Activated T-helper 9 cell treated with anti-CD3 and anti-CD28 coated beads, Interleukin-2, amount 50 U/mL, for 16 hours (primary cell): ENCODE measurements around the gene PPP1R12B.
"Not testable (repeated sequence)": the region's sequence is repeated elsewhere in the genome, so short reads cannot be mapped to it uniquely, and the experiment has no call there.

Experiments used
- DNase-seq: peaks from one replicate; pipeline ENCODE4 v3.0.0-alpha.2; 2020; ENCODE audit warnings: low read depth

The PPP1R12B gene

GRCh38 chr1:202561726-202562443 is 213.4 kb downstream of the PPP1R12B start:
- no peak for DNase-seq

GRCh38 chr1:202562444-202563060 is 214.1 kb downstream of the PPP1R12B start:
- no peak for DNase-seq

DNA sequence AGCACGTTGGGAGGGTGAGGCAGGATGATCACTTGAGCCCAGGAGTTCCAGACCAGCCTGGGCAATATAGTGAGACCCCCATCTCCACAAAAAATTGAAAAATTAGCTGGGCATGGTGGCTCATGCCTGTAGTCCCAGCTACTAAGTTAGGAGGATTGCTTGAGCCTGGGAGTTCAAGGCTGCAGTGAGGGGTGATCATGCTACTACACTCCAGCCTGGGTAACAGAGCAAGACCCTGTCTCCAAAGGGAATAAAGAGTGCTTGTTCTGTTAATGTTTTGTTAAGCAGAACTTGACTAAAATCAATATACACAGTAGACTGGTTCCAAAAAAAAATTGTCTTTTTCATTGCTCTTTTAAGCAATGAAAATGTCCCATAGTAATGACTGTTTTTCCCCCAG is 215.3 kb downstream of the PPP1R12B start:
- DNase-seq, result no peak

DNA sequence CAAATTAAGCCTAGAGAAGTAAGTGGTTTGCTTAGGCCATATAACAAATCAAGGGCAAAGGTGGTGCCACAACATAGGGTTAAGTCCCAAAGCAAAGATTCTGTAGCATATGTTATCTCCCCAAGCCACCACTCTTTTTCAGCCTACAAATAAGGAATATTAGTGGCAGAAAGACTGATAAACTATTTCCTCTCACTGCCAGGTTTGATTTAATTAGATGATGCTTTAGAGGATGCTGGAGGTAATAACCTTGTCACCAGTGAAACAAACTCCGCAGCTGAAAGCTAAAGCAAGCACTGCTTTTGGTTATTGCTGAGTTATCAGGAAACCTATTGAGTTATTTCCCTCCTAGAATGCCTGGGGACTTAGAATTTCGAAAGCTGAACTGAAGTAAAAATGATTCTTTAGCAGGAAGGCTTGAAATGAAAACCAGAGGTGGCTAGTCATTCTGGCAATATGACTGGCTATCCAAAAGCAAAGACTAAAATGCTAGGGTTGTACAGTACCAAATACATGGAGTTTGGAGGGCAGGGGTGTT is 216.5 kb downstream of the PPP1R12B start:
- DNase-seq, result no peak

DNA sequence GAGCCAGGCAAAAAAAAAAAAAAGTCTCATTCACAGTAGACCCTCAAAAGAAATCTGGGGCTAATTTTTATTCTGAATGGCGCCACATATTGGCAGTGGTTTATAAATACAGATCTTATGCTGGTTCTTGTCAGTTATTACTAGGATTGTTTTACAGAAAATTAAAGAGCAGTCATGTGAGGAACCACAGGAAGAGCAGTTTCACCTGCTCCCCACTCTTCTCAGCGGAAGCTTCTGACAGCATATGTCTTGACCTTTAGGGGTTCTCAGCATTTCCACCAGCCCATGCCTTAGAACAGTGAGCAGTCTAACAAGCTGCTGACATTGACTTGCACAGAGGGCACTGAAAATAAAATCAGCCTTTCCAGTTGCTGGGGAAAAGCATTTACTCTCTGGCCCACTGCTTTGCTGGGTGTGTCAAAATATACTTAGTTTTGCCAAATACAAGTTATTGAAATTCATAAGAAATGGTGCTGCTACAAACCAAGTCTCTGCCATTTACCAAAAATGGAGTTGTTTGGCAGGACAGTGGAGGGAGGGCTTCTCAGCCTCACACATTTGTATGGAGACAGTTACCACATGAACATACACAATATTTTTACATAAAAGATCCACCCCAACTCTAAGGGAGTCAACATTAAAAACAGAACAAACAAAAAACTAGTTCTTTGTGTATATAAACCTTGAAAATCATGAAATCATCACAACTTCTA is 217.5 kb downstream of the PPP1R12B start:
- DNase-seq, result no peak

- no peak for DNase-seq
These were observed 219.2 kb downstream of the PPP1R12B start for GRCh38 chr1:202567738-202568137.

- no peak for DNase-seq
These were observed 219.9 kb downstream of the PPP1R12B start for GRCh38 chr1:202568410-202568809.

GRCh38 chr1:202568826-202569225 is 220.3 kb downstream of the PPP1R12B start:
- no peak for DNase-seq

GRCh38 chr1:202569393-202570322 is 221.2 kb downstream of the PPP1R12B start:
- no peak for DNase-seq

DNA sequence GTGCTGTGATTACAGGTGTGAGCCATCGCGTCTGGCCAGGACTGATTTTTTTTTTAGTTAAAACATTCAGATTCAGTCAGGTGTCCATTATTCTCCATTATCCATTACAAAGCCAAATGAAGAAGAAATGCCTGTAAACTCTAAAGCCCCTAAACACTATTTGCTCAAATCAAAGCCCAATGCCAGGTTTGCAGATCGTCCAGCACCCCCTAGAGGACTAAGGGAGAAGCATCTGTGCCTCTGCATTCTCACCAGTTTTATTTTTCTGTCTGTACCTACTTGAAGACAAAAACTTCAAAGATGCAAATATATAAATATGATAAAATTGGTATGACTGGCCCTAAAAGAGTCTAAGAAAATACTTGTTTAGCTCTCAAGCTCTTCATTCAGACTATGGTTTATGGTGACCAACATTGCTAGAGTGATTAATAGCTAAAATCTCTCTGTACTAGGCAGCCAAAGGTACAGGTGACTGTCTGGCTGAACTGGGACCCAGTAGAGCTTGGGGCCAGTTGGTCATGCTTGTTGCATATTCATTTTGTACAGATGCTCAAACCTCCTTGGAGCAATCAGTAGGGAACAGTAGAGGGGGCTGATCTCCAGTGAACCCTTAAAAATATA is 223.3 kb downstream of the PPP1R12B start:
- no peak for DNase-seq

GRCh38 chr1:202572867-202573266 is 224.4 kb downstream of the PPP1R12B start:
- no peak for DNase-seq

GRCh38 chr1:202575918-202576653 is 227.6 kb downstream of the PPP1R12B start:
- DNase-seq, result no peak

DNA sequence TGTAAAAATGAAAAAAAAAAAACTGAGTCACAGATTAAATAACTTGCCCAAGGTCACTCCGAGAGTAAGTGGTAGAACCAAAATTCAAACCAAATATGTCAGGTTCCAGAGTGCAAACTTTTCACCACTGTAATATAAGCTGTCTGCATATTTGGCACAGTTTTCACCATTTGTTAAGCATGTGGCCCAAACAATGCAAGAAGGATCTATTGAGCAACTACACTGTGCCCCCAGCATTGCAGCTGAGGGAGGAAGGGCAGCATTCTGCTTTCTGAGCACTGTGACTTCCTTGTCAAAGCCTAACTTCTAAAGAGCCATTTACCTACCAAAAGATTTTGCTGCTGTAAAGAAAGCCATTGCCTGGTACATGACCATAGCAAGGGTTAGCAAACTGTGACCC is 228.3 kb downstream of the PPP1R12B start:
- no peak for DNase-seq

DNA sequence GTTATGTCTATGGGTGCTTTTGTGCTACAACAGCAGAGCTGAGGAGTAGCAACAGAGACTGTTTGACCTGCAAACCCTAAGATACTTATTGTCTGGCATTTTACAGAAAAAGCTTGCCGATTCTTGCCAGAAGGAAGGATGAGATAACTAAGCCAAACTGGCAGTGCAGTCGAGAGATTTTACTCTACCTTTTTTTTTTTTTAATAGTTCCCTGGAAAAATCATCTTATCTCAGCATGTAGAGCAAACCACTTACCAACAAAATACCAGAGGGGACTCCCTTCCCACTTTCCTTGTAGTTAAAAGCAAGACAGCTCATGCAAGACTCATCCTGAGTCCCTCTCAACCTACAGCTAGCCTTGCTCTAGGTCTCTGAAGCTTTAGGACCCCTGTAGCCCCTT is 228.9 kb downstream of the PPP1R12B start:
- DNase-seq, result no peak

DNA sequence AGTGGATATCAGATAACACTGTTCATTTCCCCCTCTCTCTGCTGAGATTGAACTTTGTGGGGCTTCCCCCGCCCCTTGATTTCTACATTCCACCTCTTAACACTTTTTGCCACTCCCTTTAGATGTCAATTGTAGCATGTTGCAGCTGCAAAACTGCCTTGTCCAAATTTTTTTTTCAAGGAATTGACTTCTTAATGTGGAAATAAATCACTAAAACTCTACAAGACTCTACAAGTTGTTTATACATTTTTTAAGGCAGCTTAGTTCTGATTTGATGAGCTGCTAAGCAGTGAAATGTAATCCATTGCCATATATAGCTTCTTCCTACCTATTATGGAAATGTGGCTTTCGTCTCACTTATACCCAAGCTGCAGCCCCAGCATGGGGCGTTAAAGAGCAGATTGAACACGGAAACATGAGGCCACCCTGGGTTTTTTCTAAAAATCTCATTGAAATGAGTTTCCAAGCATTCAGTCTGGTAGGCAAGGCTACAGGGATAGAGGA is 229.6 kb downstream of the PPP1R12B start:
- no peak for DNase-seq

- no peak for DNase-seq
These were observed 230.1 kb downstream of the PPP1R12B start for GRCh38 chr1:202578565-202578964.

DNA sequence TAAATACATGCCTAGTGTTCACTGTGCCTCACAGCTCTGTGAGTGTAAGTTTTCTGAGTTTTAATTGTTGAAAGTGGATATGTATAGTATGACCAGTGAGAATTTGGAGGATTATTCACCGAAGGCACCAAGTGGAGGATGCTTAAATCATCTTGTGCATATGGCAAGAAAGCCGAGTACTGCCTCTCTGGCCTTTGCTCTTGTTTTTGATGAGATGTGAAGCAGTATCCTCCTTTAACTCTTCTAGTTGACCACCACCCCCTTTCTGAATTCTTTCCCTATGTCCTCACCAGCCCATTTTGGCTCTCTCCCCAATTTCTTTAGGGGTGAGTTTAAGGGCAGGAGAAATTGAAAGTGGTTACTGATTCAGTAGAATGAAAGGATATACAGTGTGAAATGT is 231.3 kb downstream of the PPP1R12B start:
- DNase-seq, result no peak

DNA sequence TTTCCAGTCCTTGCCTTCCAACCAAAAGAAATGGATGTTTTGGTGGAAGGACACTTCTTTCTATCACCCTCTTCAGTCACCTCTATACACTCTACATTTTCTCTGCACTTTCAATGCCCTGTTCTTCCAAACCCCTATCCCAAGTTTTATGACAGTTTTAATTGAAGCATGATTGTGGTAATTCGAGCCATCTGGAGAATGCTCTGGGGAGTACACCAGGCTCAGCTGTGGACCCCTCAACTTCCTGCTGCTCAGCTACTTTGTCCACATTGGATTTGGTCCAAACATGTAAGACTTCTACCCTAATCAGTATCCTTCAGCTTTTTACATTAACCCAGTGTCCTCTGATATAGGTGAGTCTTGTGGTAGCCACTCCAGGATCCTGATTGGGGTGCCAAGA is 232.1 kb downstream of the PPP1R12B start:
- DNase-seq, result no peak

DNA sequence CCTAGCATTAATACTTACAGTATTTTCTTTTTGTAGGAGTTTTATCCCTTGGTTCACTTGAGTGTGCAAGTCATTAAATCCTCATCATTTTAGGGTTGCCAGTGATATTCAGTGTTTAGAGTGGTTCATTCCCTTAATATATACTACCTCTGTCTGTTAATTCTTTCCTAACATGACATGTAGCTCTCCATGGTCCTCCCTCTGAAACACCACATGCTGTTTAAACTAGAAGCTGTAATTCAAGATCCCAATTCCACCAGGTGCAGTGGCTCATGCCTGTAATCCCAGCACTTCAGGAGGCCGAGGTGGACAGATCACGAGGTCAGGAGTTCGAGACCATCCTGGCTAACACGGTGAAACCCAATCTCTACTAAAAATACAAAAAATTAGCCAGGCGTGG is 233.9 kb downstream of the PPP1R12B start:
- not testable (repeated sequence) for DNase-seq
